B cell (primary cell): Measurements from ENCODE around the gene ZIC4. TPM values are rescaled to one million over a fixed set of nuclear protein-coding genes. Genes with fewer than 3 reads are reported as not detected.

Source experiments
- ATAC-seq: fragments of 200-7000 bp; cut with Tn5 transposase; one replicate; pipeline ENCODE4 v1.10.0; 2021; ENCODE audit warnings: low read depth, mild to moderate bottlenecking, moderate number of reproducible peaks, moderate library complexity
- CTCF ChIA-PET: fragments of 350-600 bp; sonication (Branson Sonifier 250); formaldehyde crosslinking; loops from one replicate; lab custom pipeline; 2021; ENCODE audit warnings: antibody characterized with exemption, inconsistent platforms; lab: Charles Lee
- POLR2A ChIA-PET: fragments of 350-600 bp; sonication (Branson Sonifier 250); formaldehyde crosslinking; loops from one replicate; lab custom pipeline; 2021; ENCODE audit warnings: antibody characterized with exemption; lab: Charles Lee
- DNase-seq: peaks from one replicate; pipeline ENCODE4 v3.0.0; 2013
- H2AFZ ChIP-seq: 2 replicates; pipeline ENCODE4 v1.6.1; 2012; ENCODE audit warnings: mild to moderate bottlenecking, low read depth, low read length; ENCODE audit not compliant: insufficient read depth, poor library complexity, severe bottlenecking
- H3K27ac ChIP-seq, 2 donors: 1 replicate in 1 of 2; 2 replicates in 1 of 2; pipeline ENCODE4 v1.5.1; 2012 to 2013; ENCODE audit warnings: low read length in 2 of 2, mild to moderate bottlenecking in 2 of 2, moderate library complexity in 1 of 2
- H3K27me3 ChIP-seq, 4 experiments: fragments of 200-600 bp in 1 of 4; sonication (generic) in 1 of 4; replicated peaks in 1 of 4; 1 replicate in 2 of 4; 2 replicates in 2 of 4; pipeline versions ENCODE4 v1.6.1 to v1.7.0; 2013 to 2016; ENCODE audit warnings: low read length in 3 of 4, mild to moderate bottlenecking in 2 of 4, mixed read lengths in 1 of 4, moderate library complexity in 1 of 4; ENCODE audit not compliant: insufficient read depth in 4 of 4, control insufficient read depth in 3 of 4; ENCODE audit errors: control extremely low read depth in 1 of 4
- H3K36me3 ChIP-seq, 2 experiments: replicated peaks in 1 of 2; 1 replicate in 1 of 2; 2 replicates in 1 of 2; pipeline versions ENCODE4 v1.6.1 to v1.7.1; 2013; ENCODE audit warnings: low read length in 1 of 2; ENCODE audit not compliant: insufficient read depth in 2 of 2, control insufficient read depth in 1 of 2; ENCODE audit errors: control extremely low read depth in 1 of 2, extremely low read depth in 1 of 2
- H3K4me1 ChIP-seq, 2 donors: fragments of 200-600 bp in 1 of 2; sonication (generic) in 1 of 2; 1 replicate in 1 of 2; 2 replicates in 1 of 2; pipeline versions ENCODE4 v1.5.1 to v1.6.1; 2013 to 2017; ENCODE audit warnings: low read length in 2 of 2; ENCODE audit not compliant: control insufficient read depth in 2 of 2, insufficient read depth in 2 of 2
- H3K4me2 ChIP-seq: replicated peaks from 2 replicates; pipeline ENCODE3; 2012; ENCODE audit warnings: mild to moderate bottlenecking, low read depth, low read length; ENCODE audit not compliant: poor library complexity, severe bottlenecking
- H3K4me3 ChIP-seq, 5 experiments: fragments of 200-600 bp in 1 of 5; sonication (generic) in 1 of 5; 1 replicate in 3 of 5; 2 replicates in 2 of 5; pipeline versions ENCODE4 v1.5.1 to v1.7.0; 2011 to 2016; ENCODE audit warnings: low read length in 4 of 5, mild to moderate bottlenecking in 4 of 5, low read depth in 2 of 5, control low read depth in 1 of 5, moderate library complexity in 1 of 5; ENCODE audit not compliant: insufficient read depth in 1 of 5; ENCODE audit errors: control extremely low read depth in 1 of 5, extremely low read depth in 1 of 5
- H3K79me2 ChIP-seq: fragments of 200-600 bp; sonication (generic); one replicate; pipeline ENCODE4 v1.6.0; 2016; ENCODE audit warnings: low read length; ENCODE audit not compliant: control insufficient read depth, insufficient read depth
- H3K9ac ChIP-seq: fragments of 200-600 bp; sonication (generic); 2 replicates; pipeline ENCODE4 v1.6.1; 2017; ENCODE audit warnings: mild to moderate bottlenecking, low read length, moderate library complexity
- H3K9me3 ChIP-seq, 3 donors: one replicate each; pipeline versions ENCODE4 v1.6.1 to v1.7.1; 2013; ENCODE audit warnings: low read length in 2 of 3; ENCODE audit not compliant: control insufficient read depth in 2 of 3, insufficient read depth in 1 of 3; ENCODE audit errors: control extremely low read depth in 1 of 3
- H4K20me1 ChIP-seq: 2 replicates; pipeline ENCODE4 v1.6.0; 2012; ENCODE audit warnings: mild to moderate bottlenecking, low read length; ENCODE audit not compliant: insufficient read depth, control insufficient read depth, poor library complexity, severe bottlenecking
- H3K27ac Mint-ChIP-seq: one replicate; pipeline ENCODE4 v1.8.0; 2021; ENCODE audit warnings: mixed read lengths
- H3K27me3 Mint-ChIP-seq: one replicate; pipeline ENCODE4 v1.8.0; 2021; ENCODE audit warnings: mixed read lengths
- H3K4me1 Mint-ChIP-seq: one replicate; pipeline ENCODE4 v1.8.0; 2021; ENCODE audit warnings: mixed read lengths
- H3K4me3 Mint-ChIP-seq: one replicate; pipeline ENCODE4 v1.8.0; 2021; ENCODE audit warnings: mixed read lengths
- H3K9me3 Mint-ChIP-seq: one replicate; pipeline ENCODE4 v1.8.0; 2022; ENCODE audit warnings: mixed read lengths; ENCODE audit not compliant: insufficient read depth
- CTCF ChIP-seq: fragments of 200-600 bp; IDR thresholded peaks from one replicate; pipeline ENCODE4 v1.8.0; 2022; ENCODE audit warnings: antibody characterized with exemption, mild to moderate bottlenecking
- EZH2 ChIP-seq: IDR thresholded peaks from 2 replicates; pipeline ENCODE4 v1.6.1; 2012; ENCODE audit warnings: borderline replicate concordance, low read depth, mild to moderate bottlenecking, moderate library complexity, low read length; ENCODE audit not compliant: insufficient read depth, poor library complexity, severe bottlenecking
- WGBS: methylation state at CpG from one replicate; pipeline ENCODE4 v1.1.5; 2013; ENCODE audit warnings: missing lambda C conversion rate; ENCODE audit not compliant: insufficient coverage; 5-methylcytosine and 5-hydroxymethylcytosine counted together
- intact Hi-C: fragments of 100-400 bp; cut with micrococcal nuclease; formaldehyde crosslinking; loops from one replicate; pipeline ENCODE4 v1.10.0; 2022
- polyA plus RNA-seq: library from polyadenylated mRNA; depleted of rRNA; stranded (reverse); fragments of >200 nt; gene quantifications from 2 replicates; pipeline ENCODE4 v1.2.3, GENCODE V29; 2012
- total RNA-seq, 2 donors: library from RNA; stranded (reverse); fragments of 120-200 nt in 1 of 2; gene quantifications; 1 replicate in 1 of 2; 2 replicates in 1 of 2; pipeline versions ENCODE4 v1.2.3 to v1.2.4, GENCODE V29; 2013 to 2022

The ZIC4 gene
- total and polyA plus RNA-seq, 2 donors (not counting 1 experiment from before 2014, with no cell fraction given): not detected

- WGBS: no CpG with 5 or more reads among the region's 24 CpGs
- H3K4me2 ChIP-seq: peak overlapping the region; percentile 52
- H3K4me1 ChIP-seq: peaks cover 25% of the 10 kb centered on the region in 2 donors
- CTCF ChIA-PET: no interaction called here
- no peak for ATAC-seq
- DNase-seq: no peak
- H3K27me3 ChIP-seq: peaks cover 2 to 67% (median 49%) of the 10 kb centered on the region in 4 experiments
- Mint-ChIP-seq H3K9me3 (peaks cover 3% of the 10 kb centered on the region), H3K4me1 (peaks cover 14% of the 10 kb centered on the region), H3K27me3 (peaks cover 68% of the 10 kb centered on the region), H3K4me3 (peak overlapping the region; percentile 80), H3K27ac (peak overlapping the region; percentile 46)
- TF ChIP-seq CTCF: no peak
- TF ChIP-seq EZH2: no peak
- H3K4me3 ChIP-seq: peak overlapping the region in 2 of 5 experiments; percentile 18 to 19
- POLR2A ChIA-PET: no interaction called here
- no peaks in the 10 kb centered on the region for H4K20me1 ChIP-seq
- no peaks in the 10 kb centered on the region for H3K36me3 ChIP-seq
- H3K79me2 ChIP-seq: no peaks in the 10 kb centered on the region
- peak overlapping the region; percentile 47 for H2AFZ ChIP-seq
- H3K9me3 ChIP-seq: peaks cover 0 to 42% (median 0%) of the 10 kb centered on the region in 3 donors
- peak overlapping the region; percentile 11 for H3K9ac ChIP-seq
- intact Hi-C loops: no loop called here
- no peak overlapping the region for H3K27ac ChIP-seq
These were observed 7.5 kb upstream of the ZIC4 start for GRCh38 chr3:147413686-147414389.
